CD4-positive, alpha-beta T cell treated with Interferon gamma for 1 hour (primary cell): ENCODE results near the gene TARBP1.
"Not testable (repeated sequence)": the region's sequence is repeated elsewhere in the genome, so short reads cannot be mapped to it uniquely, and the experiment has no call there.

Experiments
- DNase-seq: peaks from one replicate; pipeline ENCODE4 v3.0.0-alpha.2; 2020

The TARBP1 gene

GRCh38 chr1:234381699-234382555, 97.1 kb downstream of the TARBP1 start:
- no peak for DNase-seq

DNA sequence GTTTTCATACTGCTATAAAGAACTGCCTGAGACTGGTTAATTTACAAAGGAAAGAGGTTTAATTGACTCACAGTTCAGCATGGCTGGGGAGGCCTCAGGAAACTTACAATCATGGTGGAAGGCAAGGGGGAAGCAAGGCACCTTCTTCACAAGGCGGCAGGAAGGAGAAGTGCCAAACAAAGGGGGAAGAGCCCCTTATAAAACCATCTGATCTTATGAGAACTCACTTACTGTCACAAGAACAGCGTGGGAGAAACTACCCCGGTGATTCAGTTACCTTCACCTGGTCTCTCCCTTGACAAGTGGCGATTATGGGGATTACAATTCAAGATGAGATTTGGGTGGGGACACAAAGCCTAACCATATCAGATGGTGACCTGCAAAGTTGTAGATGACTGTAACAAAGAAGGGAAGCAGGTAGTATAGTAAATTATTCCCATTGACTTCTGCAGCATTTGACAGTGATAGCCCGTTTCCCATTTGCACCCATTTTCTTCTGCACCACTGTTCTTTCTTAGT, 99.3 kb downstream of the TARBP1 start:
- not testable (repeated sequence) for DNase-seq

- no peak for DNase-seq
Observed at GRCh38 chr1:234375672-234376071, 103.3 kb downstream of the TARBP1 start.

DNA sequence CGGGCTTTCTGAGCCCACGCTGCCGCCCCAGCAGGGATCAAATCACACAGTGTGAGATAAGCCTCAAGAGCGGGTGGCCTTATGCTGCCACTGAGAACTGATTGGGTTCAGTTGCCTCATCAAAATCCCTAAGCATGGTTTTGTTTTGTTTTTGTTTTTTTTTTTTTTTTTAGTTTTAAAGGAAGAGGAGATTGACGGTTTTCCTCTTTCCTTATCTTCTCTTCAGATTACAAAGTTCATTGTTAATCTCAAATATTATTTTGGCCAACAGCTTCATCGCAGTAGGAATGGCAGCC, 105.1 kb downstream of the TARBP1 start:
- DNase-seq, result no peak

- DNase-seq, result peak; percentile 90
Observed at GRCh38 chr1:234373064-234373958, 105.7 kb downstream of the TARBP1 start, which contains the start of gene COA6. TSS of gene COA6 (plus strand) at chr1:234373456. CDS start at chr1:234373467, 11 bp downstream.

- no peak for DNase-seq
Observed at GRCh38 chr1:234372011-234372757, 106.8 kb downstream of the TARBP1 start.

DNA sequence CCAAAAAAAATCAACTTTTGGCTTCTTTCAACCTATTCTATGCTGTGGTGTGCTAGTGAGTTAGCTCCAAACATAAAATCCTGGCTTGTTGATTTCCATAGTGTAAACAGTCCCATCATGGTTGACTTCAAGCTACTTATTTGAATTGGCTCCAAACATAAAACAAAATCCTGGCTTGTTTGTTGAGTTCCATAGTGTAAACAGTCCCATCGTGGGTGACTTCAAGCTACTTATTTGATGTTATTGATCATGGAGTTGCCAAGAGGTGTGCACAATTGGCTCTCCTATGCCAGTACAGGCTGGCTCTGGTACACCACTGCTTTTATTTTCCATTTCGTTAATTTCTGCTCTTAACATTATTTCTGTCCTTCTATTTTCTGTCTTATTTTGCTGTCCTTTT, 107.6 kb downstream of the TARBP1 start:
- DNase-seq, result no peak

GRCh38 chr1:234369784-234370183, 109.2 kb downstream of the TARBP1 start:
- no peak for DNase-seq

- no peak for DNase-seq
Observed at GRCh38 chr1:234369033-234369430, 109.9 kb downstream of the TARBP1 start.

DNA sequence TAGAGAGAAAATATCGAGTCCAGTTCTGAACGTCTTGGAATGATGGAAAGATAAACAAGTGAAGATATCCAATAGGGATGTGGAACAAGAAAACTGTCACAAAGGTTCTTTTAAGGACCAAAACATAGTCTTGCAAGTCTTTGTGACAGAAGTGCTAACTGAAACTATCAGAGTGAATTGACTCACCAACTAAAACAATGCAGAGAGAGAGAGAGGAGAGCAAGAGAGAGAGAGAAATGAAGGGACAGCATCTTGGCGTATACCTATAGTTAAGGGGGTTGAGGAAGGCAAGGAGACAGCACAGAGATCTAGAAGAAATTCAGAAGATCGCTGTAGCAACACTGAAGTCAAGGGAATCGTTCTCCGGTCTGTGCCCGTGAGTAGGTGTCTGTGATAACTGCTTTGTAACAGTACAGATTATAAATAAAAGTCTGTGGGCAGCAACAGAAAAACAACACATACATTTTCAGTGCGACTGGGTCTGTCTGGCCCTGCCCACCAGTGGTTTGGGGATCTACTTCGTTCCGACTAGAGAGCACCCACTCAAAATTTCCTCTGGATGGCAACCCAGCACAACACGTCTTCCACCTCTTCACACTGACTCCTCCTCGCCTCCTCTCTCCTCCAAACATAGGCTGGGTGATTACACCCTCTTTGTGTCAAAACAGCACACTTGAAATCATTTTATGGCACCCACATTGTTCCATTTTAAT, 110.5 kb downstream of the TARBP1 start:
- DNase-seq, result no peak

- DNase-seq, result no peak
Observed at GRCh38 chr1:234362558-234362957, 116.4 kb downstream of the TARBP1 start.

GRCh38 chr1:234361102-234361603, 117.8 kb downstream of the TARBP1 start:
- no peak for DNase-seq

DNA sequence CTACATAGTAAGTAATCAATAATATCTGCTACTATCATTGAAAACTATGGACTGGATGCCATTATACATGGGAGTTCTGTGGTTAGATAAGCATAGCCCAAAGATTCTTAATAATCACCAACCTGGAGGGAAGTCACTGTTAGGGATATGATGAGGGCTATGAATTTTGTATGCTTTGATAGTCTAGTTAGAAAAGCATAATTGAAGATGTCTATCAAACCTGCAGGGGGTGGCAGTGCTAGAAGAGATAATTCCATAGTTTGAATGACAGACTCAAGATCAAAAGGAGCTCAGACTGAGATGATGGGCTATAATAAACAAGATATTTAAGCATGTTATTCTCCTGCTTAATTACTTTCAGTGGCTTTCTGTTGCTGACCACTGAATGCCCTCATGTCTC, 121.1 kb downstream of the TARBP1 start:
- no peak for DNase-seq

- DNase-seq, result peak; percentile 58
Observed at GRCh38 chr1:234356615-234357269, 122.2 kb downstream of the TARBP1 start.

DNA sequence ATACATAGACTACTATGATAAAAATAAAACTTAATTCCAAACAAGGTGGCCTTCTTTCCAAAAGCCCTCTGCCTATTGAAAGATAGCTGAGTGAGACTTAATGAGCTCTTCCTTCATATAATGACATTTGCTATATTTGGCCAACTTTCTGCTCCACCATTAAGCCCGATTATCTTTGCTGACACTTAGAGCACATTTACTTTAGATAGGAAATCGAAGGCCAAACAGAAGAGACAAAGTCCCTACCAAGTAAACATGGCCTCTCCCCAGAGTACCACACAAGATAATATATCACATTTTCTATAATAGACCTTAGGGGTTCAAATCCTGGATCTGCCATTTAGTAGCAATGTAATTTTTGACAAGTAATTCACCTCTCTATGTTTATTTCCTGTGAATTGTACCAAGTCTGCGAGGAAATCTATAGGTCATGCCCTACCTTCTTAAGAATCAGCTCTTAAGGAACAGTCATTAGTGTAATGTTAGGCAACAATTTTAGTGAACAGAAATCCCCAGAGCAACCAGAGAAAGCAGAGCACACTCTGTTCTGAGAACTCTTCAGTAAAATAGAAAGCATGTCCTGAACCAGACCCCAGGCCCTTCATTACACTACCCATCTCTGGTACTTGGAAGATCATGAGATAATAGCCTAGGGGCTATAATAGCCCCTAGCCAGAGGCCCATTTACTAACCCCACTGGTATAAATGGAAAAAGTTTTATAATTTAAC, 123.0 kb downstream of the TARBP1 start:
- DNase-seq, result no peak

DNA sequence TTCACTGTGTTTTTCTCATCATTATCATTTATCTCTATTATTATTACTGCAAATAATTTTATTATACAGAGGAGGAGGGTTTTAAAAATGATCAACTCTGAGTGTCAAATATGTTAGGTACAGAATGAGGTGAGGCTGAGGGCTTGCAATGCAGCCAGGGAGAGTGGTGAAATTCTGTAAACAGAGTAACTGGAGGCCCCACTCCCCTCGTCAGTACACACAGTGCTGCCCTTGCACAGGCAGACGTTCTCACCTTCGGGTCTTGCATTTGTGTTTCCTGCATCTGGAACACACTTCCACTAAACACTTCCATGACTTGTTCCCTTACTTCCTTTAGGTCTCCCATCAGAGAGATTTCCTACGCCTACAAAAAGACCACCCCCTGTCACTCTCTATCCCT, 130.0 kb downstream of the TARBP1 start:
- DNase-seq, result no peak

GRCh38 chr1:234345237-234345636, 133.7 kb downstream of the TARBP1 start:
- no peak for DNase-seq

DNA sequence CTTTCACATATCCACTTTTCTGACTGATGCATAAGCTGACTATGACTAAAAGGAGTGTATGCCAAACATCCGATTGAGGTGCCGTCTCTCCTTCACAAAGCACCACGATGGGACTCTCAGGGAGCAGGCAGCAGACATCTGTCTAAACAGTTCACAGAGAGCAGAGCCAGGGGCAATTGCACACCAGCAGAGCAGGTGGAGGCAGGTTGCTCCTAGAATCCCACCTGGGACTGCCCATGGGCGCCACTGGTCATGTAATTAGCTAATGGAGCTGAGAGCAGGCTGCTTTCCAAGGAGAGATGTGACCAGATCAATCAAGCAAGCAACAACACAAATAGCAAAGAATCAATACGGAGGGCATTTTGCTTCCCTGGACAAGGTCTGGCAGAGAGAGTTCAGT, 136.2 kb downstream of the TARBP1 start:
- DNase-seq, result no peak
